Endothelial cell of umbilical vein (primary cell): ENCODE measurements around the gene GCNT2. TPM values are rescaled to one million over a fixed set of nuclear protein-coding genes. Genes with fewer than 3 reads are reported as not detected.

Experiments used
- BruUV-seq: library from RNA; stranded (reverse); fragments of 400-500 nt; replicated peaks from 2 replicates; lab custom pipeline; 2021; lab: Mats Ljungman, UMichigan
- CTCF ChIA-PET: fragments of 300-600, 350-600 bp; sonication (Branson Sonifier 250); formaldehyde crosslinking; loops from one replicate; lab custom pipeline; 2021; ENCODE audit warnings: antibody characterized with exemption, inconsistent platforms; lab: Charles Lee
- POLR2A ChIA-PET: fragments of 300-600, 350-600 bp; sonication (Branson Sonifier 250); formaldehyde crosslinking; loops from one replicate; lab custom pipeline; 2021; ENCODE audit warnings: antibody characterized with exemption, inconsistent platforms; lab: Charles Lee
- DNase-seq: peaks from one replicate; pipeline ENCODE4 v3.0.0-alpha.2; 2011; ENCODE audit warnings: low read depth, low spot score
- FAIRE-seq: peaks from 2 replicates; lab custom pipeline; 2011; peaks lifted over from hg19 to GRCh38; lab: Jason Lieb, UNC
- H2AFZ ChIP-seq: 2 replicates; pipeline ENCODE4 v1.6.0; 2012; ENCODE audit warnings: low read depth, low read length, control low read depth, inconsistent platforms
- H3K27ac ChIP-seq: 2 replicates; pipeline ENCODE4 v1.5.1; 2011; ENCODE audit warnings: low read depth, mild to moderate bottlenecking, control low read depth, low read length, moderate library complexity; ENCODE audit not compliant: insufficient read depth
- H3K27me3 ChIP-seq, 2 experiments: 2 replicates each; pipeline versions ENCODE4 v1.6.0 to v1.6.1; 2011; ENCODE audit warnings: low read length in 2 of 2, mixed read lengths in 1 of 2; ENCODE audit not compliant: control insufficient read depth in 2 of 2, insufficient read depth in 2 of 2
- H3K36me3 ChIP-seq, 2 experiments: 2 replicates in 1 of 2; 3 replicates in 1 of 2; pipeline ENCODE4 v1.5.1; 2011; ENCODE audit warnings: low read length in 2 of 2, mild to moderate bottlenecking in 1 of 2, moderate library complexity in 1 of 2; ENCODE audit not compliant: control insufficient read depth in 2 of 2, insufficient read depth in 2 of 2; ENCODE audit errors: extremely low read depth in 1 of 2
- H3K4me1 ChIP-seq: 3 replicates; pipeline ENCODE4 v1.5.1; 2011; ENCODE audit warnings: mild to moderate bottlenecking, low read length; ENCODE audit not compliant: control insufficient read depth, insufficient read depth; ENCODE audit errors: extremely low read depth
- H3K4me2 ChIP-seq: 2 replicates; pipeline ENCODE4 v1.6.1; 2011; ENCODE audit warnings: low read length, control low read depth, mixed read lengths; ENCODE audit not compliant: insufficient read depth
- H3K4me3 ChIP-seq, 3 experiments: fragments of 200-600 bp in 1 of 3; sonication (generic), shearing (Covaris generic) in 1 of 3; replicated peaks in 1 of 3; 2 replicates each; pipeline ENCODE4 v1.5.1; 2011 to 2016; ENCODE audit warnings: control low read depth in 3 of 3, low read length in 3 of 3, mild to moderate bottlenecking in 2 of 3, inconsistent platforms in 1 of 3, low read depth in 1 of 3, moderate library complexity in 1 of 3; ENCODE audit not compliant: insufficient read depth in 1 of 3
- H3K79me2 ChIP-seq: 2 replicates; pipeline ENCODE4 v1.6.0; 2012; ENCODE audit warnings: low read length, inconsistent platforms; ENCODE audit not compliant: control insufficient read depth, insufficient read depth
- H3K9ac ChIP-seq: replicated peaks from 2 replicates; pipeline ENCODE3; 2011; ENCODE audit warnings: low read length, control low read depth; ENCODE audit not compliant: insufficient read depth; ENCODE audit errors: extremely low read depth
- H3K9me1 ChIP-seq: replicated peaks from 3 replicates; pipeline ENCODE4 v1.6.0; 2011; ENCODE audit warnings: mild to moderate bottlenecking, low read length; ENCODE audit not compliant: control insufficient read depth, insufficient read depth; ENCODE audit errors: extremely low read depth
- H3K9me3 ChIP-seq: replicated peaks from 2 replicates; pipeline ENCODE4 v1.5.1; 2012; ENCODE audit warnings: low read length, inconsistent platforms; ENCODE audit not compliant: control insufficient read depth, insufficient read depth
- H4K20me1 ChIP-seq: replicated peaks from 2 replicates; pipeline ENCODE3; 2011; ENCODE audit warnings: mild to moderate bottlenecking, low read length; ENCODE audit not compliant: control insufficient read depth, insufficient read depth; ENCODE audit errors: extremely low read depth
- CTCF ChIP-seq, 2 donors: IDR thresholded peaks; 1 replicate in 1 of 2; 2 replicates in 1 of 2; pipeline ENCODE4 v1.5.1; 2011; ENCODE audit warnings: low read length in 2 of 2, mild to moderate bottlenecking in 2 of 2, moderate library complexity in 2 of 2, control low read depth in 1 of 2, inconsistent platforms in 1 of 2, low read depth in 1 of 2; ENCODE audit not compliant: insufficient read depth in 1 of 2; ENCODE audit errors: extremely low read depth in 1 of 2
- EZH2 ChIP-seq: IDR thresholded peaks from 2 replicates; pipeline ENCODE4 v1.6.1; 2012; ENCODE audit warnings: borderline replicate concordance, low read depth, mild to moderate bottlenecking, moderate library complexity, low read length, inconsistent platforms; ENCODE audit not compliant: severe bottlenecking
- FOS ChIP-seq: IDR thresholded peaks from 2 replicates; pipeline ENCODE4 v1.6.1; 2011; ENCODE audit warnings: mild to moderate bottlenecking, low read length, moderate library complexity, borderline replicate concordance; ENCODE audit not compliant: insufficient read depth
- GATA2 ChIP-seq: IDR thresholded peaks from 2 replicates; pipeline ENCODE4 v1.7.0; 2011; ENCODE audit warnings: low read depth, mild to moderate bottlenecking, moderate library complexity, mixed read lengths, low read length; ENCODE audit not compliant: insufficient read length, insufficient read depth
- JUN ChIP-seq: IDR thresholded peaks from 2 replicates; pipeline ENCODE4 v1.6.1; 2011; ENCODE audit warnings: borderline replicate concordance, low read depth; ENCODE audit not compliant: insufficient read length, insufficient read depth
- MYC ChIP-seq: IDR thresholded peaks from one replicate; pipeline ENCODE4 v1.6.1; 2011; ENCODE audit warnings: mild to moderate bottlenecking, low read depth, low read length
- POLR2A ChIP-seq: IDR thresholded peaks from 2 replicates; pipeline ENCODE4 v1.6.1; 2012; ENCODE audit warnings: low read depth, mild to moderate bottlenecking, control low read depth, low read length
- POLR2AphosphoS5 ChIP-seq: IDR thresholded peaks from 2 replicates; pipeline ENCODE4 v1.6.1; 2012; ENCODE audit warnings: low read depth, mild to moderate bottlenecking, control low read depth, low read length, moderate library complexity; ENCODE audit not compliant: insufficient read depth
- dilution Hi-C: fragments of 300-500 bp; cut with MboI; formaldehyde crosslinking; loops from one replicate; pipeline ENCODE4 v1.15.0; 2019; ENCODE audit warnings: low sequenced_read_pairs; ENCODE audit not compliant: extremely low pct_ligation_motif_present
- intact Hi-C: fragments of 100-400 bp; cut with micrococcal nuclease; formaldehyde crosslinking; loops from one replicate; pipeline ENCODE4 v1.10.0; 2022
- polyA plus RNA-seq, 4 experiments: library from polyadenylated mRNA; depleted of rRNA in 3 of 4; stranded (reverse) in 3 of 4; unstranded in 1 of 4; fragments of >200 nt; gene quantifications; 2 replicates each; pipeline versions ENCODE4 v1.2.1 to v1.2.3, GENCODE V29; 2011 to 2012; ENCODE audit warnings: missing spikeins in 1 of 4
- total RNA-seq: library from RNA; stranded (reverse); gene quantifications from 2 replicates; pipeline ENCODE4 v1.2.3, GENCODE V29; 2021
- TF ChIP-seq, protein P1 (sequence below): IDR thresholded peaks from 2 replicates; pipeline ENCODE4 v1.6.1; 2011; ENCODE audit not compliant: insufficient read depth, insufficient read length

The GCNT2 gene
- total and polyA plus RNA-seq, 2 donors (not counting 3 experiments of a cell fraction or from before 2014, with no cell fraction given) = 3.8 to 10.9 TPM

DNA sequence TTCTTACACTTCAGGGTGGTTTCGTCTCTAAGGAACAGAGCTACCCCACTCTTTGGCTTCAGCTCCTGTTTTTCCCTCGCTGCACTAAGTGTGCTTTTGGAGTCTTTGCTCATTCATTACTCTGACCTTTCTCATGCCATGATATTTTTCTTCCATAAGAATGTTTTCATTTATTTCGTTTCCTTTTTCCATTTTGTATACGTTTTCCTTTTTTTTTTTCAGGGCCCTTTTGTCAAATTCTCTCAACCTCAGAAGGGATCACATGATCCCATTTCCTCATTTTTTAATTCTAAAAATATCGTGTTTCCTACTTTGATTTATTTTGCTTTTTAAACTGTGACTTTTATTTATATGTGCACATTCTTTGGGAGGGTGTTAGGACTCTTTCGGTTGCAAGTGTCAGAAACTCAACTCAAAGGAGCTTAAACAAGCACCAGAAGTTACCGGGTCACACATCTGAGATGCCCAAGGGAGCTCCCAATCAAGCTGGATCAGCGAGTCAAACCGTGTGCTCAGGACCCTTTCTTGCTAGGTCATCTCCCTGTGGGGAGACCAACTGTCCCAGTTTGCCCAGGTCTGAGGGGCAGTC, 40.6 kb downstream of the GCNT2 start:
- Histone ChIP-seq H3K27ac (no peak overlapping the region), H3K4me3 (no peak overlapping the region), H3K4me2 (no peak overlapping the region), H3K9ac (no peak overlapping the region), H3K27me3 (no peaks in the 10 kb centered on the region), H3K9me1 (no peaks in the 10 kb centered on the region), H3K36me3 (no peaks in the 10 kb centered on the region), H3K79me2 (no peaks in the 10 kb centered on the region), H4K20me1 (no peaks in the 10 kb centered on the region), H3K4me1 (peaks cover 4% of the 10 kb centered on the region), H3K9me3 (no peaks in the 10 kb centered on the region), H2AFZ (no peak overlapping the region)
- no TSS peak for BruUV-seq
- POLR2A ChIA-PET = no interaction called here
- CTCF ChIA-PET = interaction anchor here (0.7 to 1.0 kb wide), 4 partner anchors 17 to 51 kb away, joined by 3 read pairs; no protein-coding TSS in a partner anchor
- dilution Hi-C loops = no loop called here
- FAIRE-seq (peak; percentile 35), DNase-seq (peak; percentile 73)
- TF ChIP-seq GATA2 (no peak), POLR2A (no peak), FOS (no peak), MYC (no peak), EZH2 (no peak), JUN (no peak), POLR2AphosphoS5 (no peak), CTCF (IDR thresholded peaks at IDR 0.05; ENCODE audit: extremely low read depth in 1 of 2, insufficient read depth in 1 of 2, low read depth in 1 of 2, low read length in 2 of 2) (no peak)
- TF ChIP-seq, protein P1, sequence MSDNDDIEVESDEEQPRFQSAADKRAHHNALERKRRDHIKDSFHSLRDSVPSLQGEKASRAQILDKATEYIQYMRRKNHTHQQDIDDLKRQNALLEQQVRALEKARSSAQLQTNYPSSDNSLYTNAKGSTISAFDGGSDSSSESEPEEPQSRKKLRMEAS = no peak
- intact Hi-C loops = no loop called here
